CD4-positive, CD25-positive, alpha-beta regulatory T cell (primary cell): ENCODE measurements around the gene MFRP. TPM values are rescaled to one million over a fixed set of nuclear protein-coding genes. Genes with fewer than 3 reads are reported as not detected.

Experiments
- ATAC-seq, 2 donors: fragments of 150-1000 bp; cut with Tn5 transposase; one replicate each; pipeline ENCODE4 v1.10.0; 2021; ENCODE audit warnings: low read depth in 2 of 2, moderate number of reproducible peaks in 2 of 2, moderate library complexity in 1 of 2
- DNase-seq, 3 donors: peaks; one replicate each; pipeline versions ENCODE4 v3.0.0 to v3.0.0-alpha.2; 2012 to 2022; ENCODE audit warnings: mixed read lengths in 1 of 3
- H3K27ac ChIP-seq: one replicate; pipeline ENCODE4 v1.7.0; 2013; ENCODE audit warnings: mild to moderate bottlenecking, low read length; ENCODE audit not compliant: insufficient read depth, poor library complexity, severe bottlenecking
- H3K27me3 ChIP-seq: one replicate; pipeline ENCODE4 v1.7.0; 2013; ENCODE audit warnings: low read length; ENCODE audit not compliant: control insufficient read depth, insufficient read depth
- H3K36me3 ChIP-seq: one replicate; pipeline ENCODE4 v1.7.0; 2013; ENCODE audit warnings: mild to moderate bottlenecking, low read length, moderate library complexity; ENCODE audit not compliant: control insufficient read depth, insufficient read depth
- H3K4me1 ChIP-seq: 2 replicates; pipeline ENCODE4 v1.7.0; 2013; ENCODE audit warnings: mild to moderate bottlenecking, low read length; ENCODE audit not compliant: insufficient read depth, control insufficient read depth, poor library complexity, severe bottlenecking
- H3K4me3 ChIP-seq: one replicate; pipeline ENCODE4 v1.7.0; 2013; ENCODE audit warnings: low read depth, mild to moderate bottlenecking, low read length, moderate library complexity
- H3K9me3 ChIP-seq, 2 experiments: 1 replicate in 1 of 2; 2 replicates in 1 of 2; pipeline ENCODE4 v1.7.0; 2013; ENCODE audit warnings: low read length in 2 of 2, mild to moderate bottlenecking in 1 of 2, moderate library complexity in 1 of 2; ENCODE audit not compliant: control insufficient read depth in 2 of 2
- H3K27ac Mint-ChIP-seq, 3 donors: one replicate each; pipeline ENCODE4 v1.8.0; 2020 to 2022; ENCODE audit warnings: mild to moderate bottlenecking in 3 of 3, mixed read lengths in 3 of 3, moderate library complexity in 2 of 3
- H3K27me3 Mint-ChIP-seq: one replicate; pipeline ENCODE4 v1.8.0; 2022; ENCODE audit warnings: mild to moderate bottlenecking, mixed read lengths
- H3K36me3 Mint-ChIP-seq: one replicate; pipeline ENCODE4 v1.8.0; 2020; ENCODE audit warnings: mixed read lengths
- H3K4me1 Mint-ChIP-seq, 4 donors: one replicate each; pipeline ENCODE4 v1.8.0; 2020 to 2022; ENCODE audit warnings: mixed read lengths in 4 of 4, mild to moderate bottlenecking in 1 of 4
- H3K4me3 Mint-ChIP-seq, 4 donors: one replicate each; pipeline ENCODE4 v1.8.0; 2020 to 2022; ENCODE audit warnings: mild to moderate bottlenecking in 4 of 4, mixed read lengths in 4 of 4, moderate library complexity in 3 of 4
- H3K9me3 Mint-ChIP-seq, 7 donors: one replicate each; pipeline ENCODE4 v1.8.0; 2020 to 2022; ENCODE audit warnings: mixed read lengths in 7 of 7, mild to moderate bottlenecking in 3 of 7, moderate library complexity in 2 of 7
- polyA plus RNA-seq, 4 donors: library from polyadenylated mRNA; unstranded; fragments of 300-500 nt; fragmentation: Illumina TruSeq; gene quantifications; one replicate each; pipeline ENCODE4 v1.2.3, GENCODE V29; 2021
- total RNA-seq: library from RNA; stranded (reverse); gene quantifications from one replicate; pipeline ENCODE4 v1.2.3, GENCODE V29; 2022

The MFRP gene
- total and polyA plus RNA-seq, 5 donors from 2014 or later: not detected

DNA sequence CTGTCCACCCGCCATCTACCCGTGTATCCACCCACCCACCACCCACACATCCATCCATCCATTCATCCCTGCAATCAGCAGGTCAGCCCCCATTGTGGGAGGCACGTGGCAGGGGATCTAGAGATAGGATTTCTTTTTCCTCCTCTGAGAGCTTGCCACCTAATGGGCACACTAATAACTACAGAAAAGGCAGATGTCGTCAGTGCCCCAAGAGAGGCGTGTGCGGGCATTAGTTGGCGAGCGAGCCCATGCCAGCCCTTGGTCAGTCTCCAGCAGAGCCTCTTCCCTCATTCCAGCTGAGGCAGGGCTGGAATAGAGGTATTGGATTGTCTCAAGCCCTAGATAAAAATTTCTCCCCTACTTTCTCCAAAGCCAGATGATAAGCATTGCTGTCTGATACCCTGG is 25.3 kb upstream of the MFRP start:
- Histone ChIP-seq H3K27me3 (peaks cover 4% of the 10 kb centered on the region), H3K36me3 (no peaks in the 10 kb centered on the region), H3K4me3 (no peak overlapping the region), H3K9me3 (no peaks in the 10 kb centered on the region), H3K4me1 (no peaks in the 10 kb centered on the region), H3K27ac (no peak overlapping the region)
- Mint-ChIP-seq H3K27ac (peak overlapping the region in 1 of 3 donors; percentile 43), H3K4me3 (no peak overlapping the region), H3K4me1 (peaks cover 0 to 3% (median 0%) of the 10 kb centered on the region in 4 donors), H3K9me3 (peaks cover 0 to 1% (median 0%) of the 10 kb centered on the region in 7 donors), H3K36me3 (no peaks in the 10 kb centered on the region), H3K27me3 (peaks cover 12% of the 10 kb centered on the region)
- no peak for ATAC-seq
- no peak for DNase-seq

DNA sequence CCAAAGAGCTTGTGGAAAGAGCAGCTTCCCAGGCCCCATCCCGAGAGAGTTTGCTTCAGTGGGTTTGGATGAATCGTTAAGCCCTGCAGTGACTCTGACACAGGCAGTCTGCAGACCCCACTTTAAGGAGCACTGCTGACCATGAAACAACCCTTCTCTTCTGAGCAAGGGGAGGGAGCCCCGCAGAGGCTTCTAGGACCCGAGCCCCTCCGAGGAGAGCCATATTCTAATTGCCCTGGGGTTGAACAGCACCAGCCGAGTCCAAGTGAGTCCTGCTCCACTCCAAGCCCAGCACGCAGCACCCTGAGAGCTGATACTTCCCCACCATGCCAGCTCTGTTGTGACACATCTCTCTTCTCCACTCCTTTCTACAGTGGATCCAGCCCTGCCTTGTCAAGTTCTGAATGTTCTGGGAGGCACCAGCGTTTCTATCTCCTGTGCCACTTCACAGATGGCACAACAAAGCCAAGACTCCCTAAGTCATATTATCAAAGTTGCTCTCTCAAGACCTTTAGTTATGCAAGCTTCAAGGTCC is 24.6 kb upstream of the MFRP start:
- H3K27me3 Mint-ChIP-seq: peaks cover 18% of the 10 kb centered on the region
- ATAC-seq: no peak
- no peaks in the 10 kb centered on the region for H3K36me3 Mint-ChIP-seq
- H3K4me3 Mint-ChIP-seq: no peak overlapping the region
- H3K9me3 ChIP-seq: no peaks in the 10 kb centered on the region
- H3K4me1 ChIP-seq: no peaks in the 10 kb centered on the region
- no peaks in the 10 kb centered on the region for H3K36me3 ChIP-seq
- peaks cover 0 to 1% (median 0%) of the 10 kb centered on the region in 7 donors for H3K9me3 Mint-ChIP-seq
- H3K4me3 ChIP-seq: no peak overlapping the region
- H3K27me3 ChIP-seq: peaks cover 10% of the 10 kb centered on the region
- peaks cover 0 to 3% (median 0%) of the 10 kb centered on the region in 4 donors for H3K4me1 Mint-ChIP-seq
- H3K27ac ChIP-seq: no peak overlapping the region
- no peak overlapping the region for H3K27ac Mint-ChIP-seq
- DNase-seq: no peak

GRCh38 chr11:119370486-119371046 is 24.1 kb upstream of the MFRP start:
- no peaks in the 10 kb centered on the region for H3K36me3 ChIP-seq
- no peaks in the 10 kb centered on the region for H3K4me1 ChIP-seq
- Mint-ChIP-seq H3K4me1 (peaks cover 0 to 3% (median 0%) of the 10 kb centered on the region in 4 donors), H3K27ac (no peak overlapping the region), H3K27me3 (peaks cover 24% of the 10 kb centered on the region), H3K9me3 (peaks cover 0 to 1% (median 0%) of the 10 kb centered on the region in 7 donors), H3K36me3 (no peaks in the 10 kb centered on the region), H3K4me3 (no peak overlapping the region)
- DNase-seq (no peak), ATAC-seq (no peak)
- no peaks in the 10 kb centered on the region for H3K9me3 ChIP-seq
- no peak overlapping the region for H3K4me3 ChIP-seq
- H3K27ac ChIP-seq: no peak overlapping the region
- H3K27me3 ChIP-seq: peaks cover 11% of the 10 kb centered on the region

GRCh38 chr11:119369132-119369925 is 22.8 kb upstream of the MFRP start:
- peaks cover 0 to 10% (median 4%) of the 10 kb centered on the region in 4 donors for H3K4me1 Mint-ChIP-seq
- H3K9me3 Mint-ChIP-seq: peaks cover 0 to 1% (median 0%) of the 10 kb centered on the region in 7 donors
- no peaks in the 10 kb centered on the region for H3K36me3 Mint-ChIP-seq
- DNase-seq (no peak), ATAC-seq (no peak)
- H3K27me3 Mint-ChIP-seq: peaks cover 37% of the 10 kb centered on the region
- no peak overlapping the region for H3K27ac ChIP-seq
- H3K36me3 ChIP-seq: no peaks in the 10 kb centered on the region
- peaks cover 3% of the 10 kb centered on the region for H3K4me1 ChIP-seq
- no peak overlapping the region for H3K27ac Mint-ChIP-seq
- H3K9me3 ChIP-seq: no peaks in the 10 kb centered on the region
- peaks cover 23% of the 10 kb centered on the region for H3K27me3 ChIP-seq
- peak overlapping the region in 1 of 4 donors; percentile 66 for H3K4me3 Mint-ChIP-seq
- no peak overlapping the region for H3K4me3 ChIP-seq

- H3K4me1 ChIP-seq: peaks cover 6% of the 10 kb centered on the region
- Mint-ChIP-seq H3K36me3 (no peaks in the 10 kb centered on the region), H3K27me3 (peaks cover 38% of the 10 kb centered on the region), H3K9me3 (peaks cover 0 to 1% (median 0%) of the 10 kb centered on the region in 7 donors), H3K27ac (no peak overlapping the region), H3K4me1 (peaks cover 0 to 9% (median 4%) of the 10 kb centered on the region in 4 donors), H3K4me3 (no peak overlapping the region)
- H3K4me3 ChIP-seq: no peak overlapping the region
- H3K27me3 ChIP-seq: peaks cover 23% of the 10 kb centered on the region
- no peaks in the 10 kb centered on the region for H3K9me3 ChIP-seq
- H3K36me3 ChIP-seq: no peaks in the 10 kb centered on the region
- no peak overlapping the region for H3K27ac ChIP-seq
- DNase-seq (no peak), ATAC-seq (no peak)
These were observed 21.9 kb upstream of the MFRP start for GRCh38 chr11:119368121-119369034.

DNA sequence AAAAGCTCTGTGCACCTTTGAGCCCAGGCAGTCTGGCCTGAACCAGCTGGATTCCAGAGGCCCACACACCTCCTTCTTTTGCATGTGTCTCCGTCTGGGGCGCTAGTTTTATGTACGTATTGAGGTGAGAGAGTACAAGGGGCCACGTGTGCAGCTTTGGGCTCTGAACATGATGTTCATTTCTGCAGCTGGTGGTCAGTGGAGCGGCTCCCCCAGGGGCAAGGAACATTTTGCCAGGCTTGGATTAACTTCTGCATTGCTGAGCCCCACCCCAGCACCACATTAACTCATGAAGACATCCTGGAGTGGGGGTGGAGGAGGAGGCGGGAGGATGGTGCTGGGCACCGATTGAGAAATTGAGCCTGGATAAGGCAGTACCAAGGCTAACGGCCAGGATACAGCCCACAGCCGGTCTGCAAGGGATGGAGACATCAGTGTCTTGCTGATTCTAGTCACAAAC is 21.2 kb upstream of the MFRP start:
- Mint-ChIP-seq H3K36me3 (no peaks in the 10 kb centered on the region), H3K4me3 (no peak overlapping the region), H3K27ac (no peak overlapping the region), H3K4me1 (peaks cover 0 to 12% (median 4%) of the 10 kb centered on the region in 4 donors), H3K27me3 (peaks cover 45% of the 10 kb centered on the region), H3K9me3 (peaks cover 0 to 1% (median 0%) of the 10 kb centered on the region in 7 donors)
- ATAC-seq: no peak
- H3K36me3 ChIP-seq: no peaks in the 10 kb centered on the region
- no peak overlapping the region for H3K27ac ChIP-seq
- no peak for DNase-seq
- H3K4me1 ChIP-seq: peaks cover 6% of the 10 kb centered on the region
- peaks cover 23% of the 10 kb centered on the region for H3K27me3 ChIP-seq
- H3K4me3 ChIP-seq: no peak overlapping the region
- no peaks in the 10 kb centered on the region for H3K9me3 ChIP-seq
